H1 (cell line): ENCODE results near the gene TBC1D7. TPM values are rescaled to one million over a fixed set of nuclear protein-coding genes. Genes with fewer than 3 reads are reported as not detected.

ENCODE experiments used
- RXRA ChIP-seq: IDR thresholded peaks from 2 replicates; pipeline ENCODE4 v1.6.1; 2011; ENCODE audit warnings: low read depth, mild to moderate bottlenecking, low read length, moderate library complexity; ENCODE audit not compliant: insufficient read depth
- SAP30 ChIP-seq: fragments of 300-600 bp; sonication (generic); IDR thresholded peaks from 2 replicates; pipeline ENCODE4 v1.7.1; 2012; ENCODE audit warnings: low read length, moderate library complexity, mild to moderate bottlenecking, inconsistent platforms; ENCODE audit not compliant: insufficient read depth, insufficient replicate concordance
- TBP ChIP-seq: IDR thresholded peaks from 2 replicates; pipeline ENCODE4 v1.6.1; 2011; ENCODE audit warnings: low read depth, low read length, improper control_type of control experiment
- polyA plus RNA-seq, 7 experiments: library from polyadenylated mRNA; depleted of rRNA in 3 of 7; stranded (reverse) in 5 of 7; unstranded in 2 of 7; fragments of >200 nt in 5 of 7; fragments of 200-250 nt in 2 of 7; gene quantifications; 1 replicate in 5 of 7; 2 replicates in 1 of 7; 4 replicates in 1 of 7; pipeline versions ENCODE4 v1.2.1 to v1.2.3, GENCODE V29; 2011 to 2013; ENCODE audit warnings: missing spikeins in 2 of 7, mixed read lengths in 2 of 7
- total RNA-seq: library from RNA; stranded (reverse); fragmentation: NEBNext Ultra II Directional; extraction: Animal tissue kit (Norgen Biotek cat#: 25700); gene quantifications from 2 replicates; pipeline ENCODE4 v1.2.1, GENCODE V29; 2021
- TF ChIP-seq, protein P1 (sequence below): IDR thresholded peaks from 2 replicates; pipeline ENCODE4 v1.6.1; 2011; ENCODE audit warnings: low read depth, mild to moderate bottlenecking, low read length; ENCODE audit not compliant: insufficient read depth

TBC1D7 gene
- total and polyA plus RNA-seq, 2 of the 8 experiments (the other 6 are each of a cell fraction or from before 2014, with no cell fraction given), result 46.1 to 55.2 TPM

DNA sequence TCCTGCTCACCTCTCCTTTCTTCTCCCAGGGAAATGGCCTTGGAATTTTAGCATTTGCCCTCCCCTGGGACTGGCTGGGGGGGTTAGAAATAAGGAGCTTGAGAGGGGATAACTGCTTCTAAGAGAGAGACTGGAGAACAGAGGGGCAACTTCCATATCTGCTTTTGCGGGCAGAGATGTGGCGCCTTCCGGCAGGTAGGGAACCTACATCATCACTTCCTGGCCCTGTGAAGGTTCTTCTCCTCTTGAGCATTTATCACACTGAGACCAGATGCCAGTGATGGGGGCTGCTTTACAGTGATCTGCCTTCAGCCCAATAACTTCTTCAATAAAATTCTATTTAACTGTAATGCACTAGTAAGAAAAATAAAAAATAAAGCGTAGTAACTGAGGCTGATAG is 48.1 kb downstream of the TBC1D7 start (continued):
- TF ChIP-seq SAP30 (no peak), TBP (no peak), RXRA (no peak)
- TF ChIP-seq, protein P1, sequence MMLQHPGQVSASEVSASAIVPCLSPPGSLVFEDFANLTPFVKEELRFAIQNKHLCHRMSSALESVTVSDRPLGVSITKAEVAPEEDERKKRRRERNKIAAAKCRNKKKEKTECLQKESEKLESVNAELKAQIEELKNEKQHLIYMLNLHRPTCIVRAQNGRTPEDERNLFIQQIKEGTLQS, result no peak
